Spinal cord (tissue), 10 donors: ENCODE measurements around the gene OLIG2. TPM values are rescaled to one million over a fixed set of nuclear protein-coding genes. Genes with fewer than 3 reads are reported as not detected.

ENCODE experiments used
- DNase-seq, 6 donors: peaks; one replicate each; pipeline versions ENCODE4 v3.0.0 to v3.0.0-alpha.2; 2013 to 2015; ENCODE audit warnings: low spot score in 6 of 6, low read depth in 4 of 6
- H3K27ac ChIP-seq: one replicate; pipeline ENCODE4 v1.5.1; 2013; ENCODE audit warnings: low read depth, low read length, control low read depth
- H3K27me3 ChIP-seq: one replicate; pipeline ENCODE4 v1.6.1; 2013; ENCODE audit warnings: low read length; ENCODE audit not compliant: control insufficient read depth, insufficient read depth
- H3K36me3 ChIP-seq: one replicate; pipeline ENCODE4 v1.6.1; 2013; ENCODE audit warnings: low read length; ENCODE audit not compliant: control insufficient read depth, insufficient read depth
- H3K4me1 ChIP-seq: one replicate; pipeline ENCODE4 v1.6.1; 2013; ENCODE audit warnings: low read length; ENCODE audit not compliant: control insufficient read depth, insufficient read depth
- H3K4me3 ChIP-seq: one replicate; pipeline ENCODE4 v1.5.1; 2013; ENCODE audit warnings: low read depth, low read length, control low read depth
- H3K9me3 ChIP-seq: one replicate; pipeline ENCODE4 v1.6.1; 2013; ENCODE audit warnings: low read length; ENCODE audit not compliant: control insufficient read depth, insufficient read depth
- WGBS: methylation state at CpG from one replicate; pipeline ENCODE4 v1.1.5; 2013; ENCODE audit warnings: missing lambda C conversion rate; ENCODE audit not compliant: insufficient coverage; 5-methylcytosine and 5-hydroxymethylcytosine counted together
- polyA plus RNA-seq, 2 donors: library from polyadenylated mRNA; unstranded; fragments of 120-200 nt; gene quantifications; one replicate each; pipeline ENCODE4 v1.2.1, GENCODE V29; 2013; ENCODE audit not compliant: insufficient read length in 2 of 2
- total RNA-seq, 2 donors: library from RNA; depleted of rRNA in 1 of 2; stranded (reverse); fragments of 120-200 nt in 1 of 2; fragments of >200 nt in 1 of 2; gene quantifications; one replicate each; pipeline versions ENCODE4 v1.2.3 to v1.2.4, GENCODE V29; 2013 to 2014
- donor health status: healthy.

OLIG2 gene
- total and polyA plus RNA-seq, 4 donors = 42.2 to 164 (median 93.4) TPM

DNA sequence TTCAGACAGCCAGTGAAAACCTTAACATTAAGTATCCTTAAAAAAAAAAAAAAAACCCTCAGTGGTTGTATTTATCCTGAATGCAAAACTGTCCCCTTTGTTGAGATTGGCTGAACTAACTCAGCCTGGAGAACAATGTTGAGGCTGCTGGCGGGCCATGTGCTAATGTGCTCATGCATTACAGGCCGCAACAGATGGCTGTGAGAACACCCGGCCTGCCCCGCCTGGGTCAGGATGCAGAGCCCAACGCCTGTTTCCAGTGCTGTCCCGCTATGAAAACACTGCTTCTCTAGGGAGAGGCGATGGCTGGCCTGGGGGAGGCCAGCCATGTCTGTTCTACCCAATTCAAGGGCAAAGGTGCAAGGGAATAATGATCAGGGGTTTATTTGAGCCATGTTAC lies 13.8 kb downstream of the OLIG2 start:
- no peaks in the 10 kb centered on the region for H3K9me3 ChIP-seq
- H3K27me3 ChIP-seq = peaks cover 31% of the 10 kb centered on the region
- peak overlapping the region; percentile 2 for H3K27ac ChIP-seq
- peaks cover 16% of the 10 kb centered on the region for H3K4me1 ChIP-seq
- WGBS = 41% methylated on average over 7 of the region's 7 CpGs
- H3K36me3 ChIP-seq = no peaks in the 10 kb centered on the region
- no peak overlapping the region for H3K4me3 ChIP-seq
- DNase-seq = peak in 2 of 6 donors; percentile 65 to 74

DNA sequence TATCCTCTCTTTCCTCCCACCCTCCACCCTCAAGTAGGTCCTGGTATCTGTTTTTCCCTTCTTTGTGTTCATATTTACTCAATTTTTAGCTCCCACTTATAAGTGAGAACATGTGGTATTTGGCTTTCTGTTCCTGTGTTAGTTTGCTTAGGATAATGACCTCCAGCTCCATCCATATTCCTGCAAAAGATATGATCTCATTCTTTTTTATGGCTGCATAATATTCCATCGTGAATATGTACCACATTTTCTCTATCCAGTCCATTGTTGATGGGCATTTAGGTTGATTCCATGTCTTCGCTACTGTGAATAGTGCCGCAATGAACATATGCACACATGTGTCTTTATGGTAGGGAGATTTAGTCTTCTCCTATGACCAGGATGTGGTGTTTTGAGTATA lies 14.5 kb downstream of the OLIG2 start:
- H3K9me3 ChIP-seq = no peaks in the 10 kb centered on the region
- H3K27ac ChIP-seq = no peak overlapping the region
- peaks cover 12% of the 10 kb centered on the region for H3K4me1 ChIP-seq
- H3K27me3 ChIP-seq = peaks cover 24% of the 10 kb centered on the region
- no CpG with 5 or more reads among the region's 3 CpGs for WGBS
- no peaks in the 10 kb centered on the region for H3K36me3 ChIP-seq
- no peak for DNase-seq
- no peak overlapping the region for H3K4me3 ChIP-seq

DNA sequence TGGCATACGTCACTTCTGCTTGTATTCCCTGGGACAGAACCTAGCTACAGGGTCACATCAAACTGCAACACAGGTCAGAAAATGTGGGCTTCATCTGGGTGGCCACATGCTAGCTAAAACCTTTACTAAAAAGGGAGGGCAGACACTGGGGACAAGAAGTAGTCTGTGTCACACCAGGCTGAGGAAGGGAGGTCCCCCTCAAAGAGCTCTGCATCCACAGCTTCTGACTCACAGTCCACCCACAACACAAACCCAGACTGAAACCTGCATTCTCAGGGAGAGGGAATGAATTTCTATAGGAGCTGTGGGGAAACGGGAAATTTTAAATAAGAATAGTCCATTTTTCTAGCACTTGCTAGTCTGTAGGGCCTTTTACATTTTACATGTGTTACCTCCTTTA lies 16.2 kb downstream of the OLIG2 start:
- H3K27me3 ChIP-seq = peaks cover 18% of the 10 kb centered on the region
- no peak for DNase-seq
- no peak overlapping the region for H3K27ac ChIP-seq
- no peak overlapping the region for H3K4me3 ChIP-seq
- H3K4me1 ChIP-seq = peaks cover 4% of the 10 kb centered on the region
- no peaks in the 10 kb centered on the region for H3K9me3 ChIP-seq
- H3K36me3 ChIP-seq = no peaks in the 10 kb centered on the region
- WGBS = no CpG with 5 or more reads among the region's 2 CpGs

DNA sequence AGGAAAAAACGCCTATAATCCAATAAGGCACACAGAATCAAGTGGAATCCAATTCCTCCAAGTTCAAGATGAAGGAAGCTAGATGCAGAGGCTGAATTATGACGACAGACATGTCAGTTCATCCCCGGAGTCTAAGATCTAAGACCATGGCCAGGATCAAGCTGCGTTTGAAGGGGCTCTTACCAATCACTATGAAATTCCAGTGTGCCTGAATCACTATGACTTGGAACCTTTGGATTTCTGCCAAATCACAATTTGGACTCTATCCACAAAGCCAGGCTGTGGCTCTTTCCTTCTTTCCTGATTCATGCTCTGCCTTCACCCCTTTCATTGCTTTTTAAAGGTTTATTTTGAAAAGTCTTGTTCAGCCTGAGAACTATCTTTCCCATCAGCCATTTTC lies 17.1 kb downstream of the OLIG2 start:
- peaks cover 24% of the 10 kb centered on the region for H3K27me3 ChIP-seq
- no peaks in the 10 kb centered on the region for H3K9me3 ChIP-seq
- 61% methylated on average over 3 of the region's 4 CpGs for WGBS
- no peak overlapping the region for H3K4me3 ChIP-seq
- H3K4me1 ChIP-seq = peaks cover 4% of the 10 kb centered on the region
- peak in 2 of 6 donors; percentile 44 to 54 for DNase-seq
- H3K27ac ChIP-seq = no peak overlapping the region
- no peaks in the 10 kb centered on the region for H3K36me3 ChIP-seq

DNA sequence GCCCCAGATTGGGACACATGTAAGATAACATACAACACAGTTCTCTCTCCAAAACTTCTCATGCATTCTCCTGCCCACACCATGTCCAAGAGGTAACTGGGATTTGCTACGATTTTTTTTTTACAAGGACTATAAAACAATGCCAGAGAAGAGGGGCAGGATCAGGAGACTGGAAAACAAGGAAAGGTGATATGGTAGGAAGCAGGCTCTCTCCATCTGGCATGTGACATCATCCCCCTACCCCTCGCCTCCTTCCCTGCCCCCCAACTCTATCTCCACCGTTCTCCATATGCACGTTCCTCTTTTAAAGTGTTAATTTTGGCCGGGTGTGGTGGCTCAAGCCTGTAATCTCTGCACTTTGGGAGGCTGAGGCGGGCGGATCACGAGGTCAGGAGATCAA lies 20.7 kb downstream of the OLIG2 start:
- DNase-seq = no peak
- no CpG with 5 or more reads among the region's 8 CpGs for WGBS
- no peaks in the 10 kb centered on the region for H3K36me3 ChIP-seq
- H3K9me3 ChIP-seq = no peaks in the 10 kb centered on the region
- no peak overlapping the region for H3K27ac ChIP-seq
- peaks cover 29% of the 10 kb centered on the region for H3K27me3 ChIP-seq
- no peaks in the 10 kb centered on the region for H3K4me1 ChIP-seq
- no peak overlapping the region for H3K4me3 ChIP-seq

DNA sequence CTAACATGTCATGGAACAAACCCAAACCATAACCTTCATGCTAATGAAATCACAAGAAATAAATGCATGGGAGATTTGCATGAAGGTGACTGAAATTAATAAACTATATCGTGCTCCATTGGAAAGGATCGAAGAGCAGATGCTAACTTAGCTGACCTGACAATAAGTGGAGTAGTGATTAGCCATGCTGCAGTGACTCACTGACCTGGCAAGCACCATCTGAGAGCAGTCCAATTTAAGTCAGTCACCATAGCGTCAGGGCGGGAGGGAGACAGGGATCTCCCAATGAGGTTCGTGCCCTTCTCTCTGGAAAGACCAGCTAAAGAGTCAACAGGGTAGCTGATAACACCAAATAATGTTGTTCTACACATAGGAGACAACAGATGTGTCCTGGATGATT lies 21.5 kb downstream of the OLIG2 start:
- H3K27ac ChIP-seq = no peak overlapping the region
- WGBS = 69% methylated on average over 2 of the region's 5 CpGs

DNA sequence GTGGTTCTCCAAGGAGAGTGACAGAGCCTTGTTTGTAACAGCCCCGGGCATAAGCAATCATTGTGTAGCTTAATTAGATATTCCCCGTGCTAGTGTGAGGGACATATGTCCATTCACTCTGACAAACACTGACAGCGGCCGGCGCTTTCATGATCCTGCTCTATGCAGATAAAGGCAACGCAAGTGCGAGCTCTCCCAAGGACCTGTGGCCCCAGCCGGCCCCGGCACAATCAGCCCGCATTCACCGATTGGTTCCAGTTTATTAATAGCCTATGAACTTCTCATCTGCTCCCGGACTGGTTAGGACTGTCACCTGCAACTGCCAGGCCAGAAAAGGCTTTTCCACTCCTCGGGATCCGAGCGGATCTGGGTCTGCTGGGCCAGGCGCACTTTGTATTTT lies 26.2 kb downstream of the OLIG2 start:
- Histone ChIP-seq H3K4me3 (no peak overlapping the region), H3K4me1 (peaks cover 5% of the 10 kb centered on the region), H3K36me3 (no peaks in the 10 kb centered on the region), H3K27ac (no peak overlapping the region), H3K9me3 (no peaks in the 10 kb centered on the region), H3K27me3 (peaks cover 16% of the 10 kb centered on the region)
- WGBS = 39% methylated on average over 15 of the region's 16 CpGs
- DNase-seq = peak in 2 of 6 donors; percentile 40 to 41

More for the DNA sequence above, 21.5 kb downstream of the OLIG2 start:
- DNase-seq = no peak
- Histone ChIP-seq H3K4me1 (peaks cover 4% of the 10 kb centered on the region), H3K4me3 (no peak overlapping the region), H3K27me3 (peaks cover 31% of the 10 kb centered on the region), H3K9me3 (no peaks in the 10 kb centered on the region), H3K36me3 (no peaks in the 10 kb centered on the region)

DNA sequence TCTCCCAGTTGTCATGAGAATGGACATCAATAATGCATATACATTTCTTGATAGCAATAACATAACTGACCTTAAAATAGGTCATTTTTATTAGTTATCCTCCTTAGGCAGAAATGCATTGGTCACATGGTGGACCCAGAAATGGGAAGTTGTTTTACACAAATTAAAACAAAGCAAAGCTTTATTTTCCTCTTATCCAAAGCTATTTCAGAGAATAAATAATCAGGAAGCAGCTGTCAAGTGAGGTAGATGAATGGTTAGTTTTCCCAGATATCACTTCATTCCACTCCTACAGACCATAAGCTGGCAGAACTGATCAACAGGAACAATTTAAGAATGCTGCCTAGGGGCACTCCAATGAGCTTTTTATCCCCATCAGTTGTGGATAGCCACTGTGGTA lies 28.2 kb downstream of the OLIG2 start:
- DNase-seq = no peak
- Histone ChIP-seq H3K4me1 (peaks cover 19% of the 10 kb centered on the region), H3K36me3 (no peaks in the 10 kb centered on the region), H3K4me3 (no peak overlapping the region), H3K27ac (no peak overlapping the region), H3K9me3 (no peaks in the 10 kb centered on the region), H3K27me3 (peaks cover 5% of the 10 kb centered on the region)

DNA sequence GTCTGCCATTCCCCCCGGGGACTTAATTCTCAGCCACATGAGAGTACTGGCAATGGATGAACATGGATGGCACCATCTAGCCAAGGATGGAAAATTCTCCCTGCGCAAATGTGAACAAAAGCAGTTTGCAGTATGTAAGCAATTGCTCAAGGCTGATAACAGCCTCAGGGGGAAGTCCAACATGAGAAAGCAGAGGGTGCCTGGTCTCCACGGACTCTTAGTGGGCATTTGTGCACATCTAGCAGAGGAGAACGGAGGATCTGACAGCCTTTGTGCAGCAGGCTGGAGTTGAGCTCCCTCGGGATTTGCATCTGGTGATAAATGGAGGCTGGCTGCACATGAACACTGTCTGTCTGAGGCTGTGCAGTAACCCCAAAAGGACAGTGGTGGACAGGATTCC lies 30.3 kb downstream of the OLIG2 start:
- peaks cover 21% of the 10 kb centered on the region for H3K27me3 ChIP-seq
- peaks cover 23% of the 10 kb centered on the region for H3K4me1 ChIP-seq
- H3K27ac ChIP-seq = no peak overlapping the region
- 68% methylated on average over 5 of the region's 5 CpGs for WGBS
- H3K36me3 ChIP-seq = no peaks in the 10 kb centered on the region
- H3K4me3 ChIP-seq = no peak overlapping the region
- H3K9me3 ChIP-seq = no peaks in the 10 kb centered on the region
- DNase-seq = peak in 1 of 6 donors; percentile 6

DNA sequence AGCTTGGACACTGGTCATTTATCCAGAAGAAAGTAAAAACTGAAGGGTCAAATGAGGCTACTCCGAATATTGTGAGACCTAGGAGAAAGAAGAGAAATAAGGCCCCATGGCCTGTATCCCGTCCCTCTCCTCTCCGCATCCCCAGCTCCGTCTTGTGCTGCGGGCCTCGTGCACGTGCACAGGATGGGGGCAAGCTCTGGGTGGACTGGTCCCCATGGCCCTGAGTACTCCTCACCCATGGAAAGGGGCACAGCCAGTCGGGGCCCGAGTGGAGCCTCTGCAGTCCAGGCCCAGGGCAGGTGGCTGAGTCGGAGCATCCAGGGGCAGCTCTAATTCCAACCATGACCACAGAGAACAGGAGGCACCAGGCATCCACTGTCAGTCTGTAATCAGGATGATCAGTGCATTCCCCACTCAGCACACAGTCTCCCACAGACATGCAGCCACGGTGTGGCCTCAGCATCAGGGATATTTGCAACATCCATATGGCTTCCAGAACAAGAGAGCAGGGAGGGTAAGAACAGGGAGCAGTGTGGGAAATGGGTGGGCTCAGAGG lies 31.7 kb downstream of the OLIG2 start:
- H3K4me1 ChIP-seq = peaks cover 19% of the 10 kb centered on the region
- H3K36me3 ChIP-seq = no peaks in the 10 kb centered on the region
- H3K9me3 ChIP-seq = no peaks in the 10 kb centered on the region
- peaks cover 25% of the 10 kb centered on the region for H3K27me3 ChIP-seq
- no peak overlapping the region for H3K4me3 ChIP-seq
- 92% methylated on average over 11 of the region's 11 CpGs for WGBS
- H3K27ac ChIP-seq = no peak overlapping the region
- no peak for DNase-seq
